ENCODE measurements around the gene SUCLG1.

GRCh38 chr2:84388133-84388532 lies 70.9 kb downstream of the SUCLG1 start:
- TF ChIP-seq CTCF (IDR thresholded peaks at IDR 0.05; ENCODE audit: low read depth, low read length) = no peak
- no peak for TF ChIP-seq EZH2phosphoT487 (IDR thresholded peaks at IDR 0.05; ENCODE audit: low read depth)
